Fibroblast of villous mesenchyme (primary cell): ENCODE measurements around the gene TIMP2. TPM values are rescaled to one million over a fixed set of nuclear protein-coding genes. Genes with fewer than 3 reads are reported as not detected.
"Not testable (repeated sequence)": the region's sequence is repeated elsewhere in the genome, so short reads cannot be mapped to it uniquely, and the experiment has no call there.

Source experiments
- DNase-seq: peaks from one replicate; pipeline ENCODE4 v3.0.0-alpha.2; 2010; ENCODE audit warnings: low read depth
- H3K4me3 ChIP-seq: 2 replicates; pipeline ENCODE4 v1.5.1; 2011; ENCODE audit warnings: low read depth, mild to moderate bottlenecking, low read length
- CTCF ChIP-seq: IDR thresholded peaks from 2 replicates; pipeline ENCODE4 v1.5.1; 2012; ENCODE audit warnings: low read depth, mild to moderate bottlenecking, low read length; ENCODE audit not compliant: insufficient read depth
- total RNA-seq: library from RNA; depleted of rRNA; stranded (reverse); fragments of >200 nt; gene quantifications from 2 replicates; pipeline ENCODE4 v1.2.3, GENCODE V29; 2012

The TIMP2 gene
- total RNA-seq, 1 donor, result 189 TPM

GRCh38 chr17:78913115-78913514 is 12.1 kb downstream of the TIMP2 start:
- no peak overlapping the region for H3K4me3 ChIP-seq
- no peak for DNase-seq
- no peak for TF ChIP-seq CTCF

DNA sequence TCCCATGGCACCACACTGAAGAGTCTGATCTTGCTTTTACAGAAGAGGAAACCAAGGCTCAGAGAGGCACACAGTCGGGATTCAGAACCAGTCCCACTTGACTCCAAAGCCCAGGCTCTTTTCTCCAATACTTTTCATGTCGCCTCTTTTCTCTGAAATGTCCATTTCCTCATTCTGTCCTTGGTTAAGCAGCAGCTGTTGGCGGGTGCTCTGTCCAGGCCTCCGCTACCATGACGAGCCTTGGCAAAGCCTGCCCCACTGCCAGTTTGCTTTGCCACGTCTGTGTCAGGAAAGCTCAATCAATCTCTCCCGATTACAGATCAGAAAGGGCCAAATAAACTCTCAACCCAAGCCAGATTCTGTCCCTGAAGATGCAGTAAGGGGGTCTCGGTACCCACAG is 13.1 kb downstream of the TIMP2 start:
- TF ChIP-seq CTCF, result no peak
- no peak for DNase-seq
- no peak overlapping the region for H3K4me3 ChIP-seq

DNA sequence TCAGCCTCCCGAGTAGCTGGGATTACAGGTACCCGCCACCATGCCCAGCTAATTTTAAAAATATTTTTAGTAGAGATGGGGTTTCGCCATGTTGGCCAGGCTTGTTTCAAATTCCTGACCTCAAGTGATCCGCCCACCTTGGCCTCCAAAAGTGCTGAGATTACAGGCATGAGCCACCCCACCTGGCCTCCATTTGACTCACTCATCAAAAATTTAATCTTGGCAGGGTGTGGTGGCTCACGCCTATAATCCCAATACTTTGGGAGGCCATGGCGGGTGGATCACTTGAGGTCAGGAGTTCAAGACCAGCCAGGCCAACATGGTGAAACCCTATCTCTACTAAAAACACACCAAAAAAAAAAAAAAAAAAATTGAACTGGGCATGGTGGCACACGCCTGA is 13.6 kb downstream of the TIMP2 start:
- not testable (repeated sequence) for H3K4me3 ChIP-seq, DNase-seq

- H3K4me3 ChIP-seq, result no peak overlapping the region
- no peak for DNase-seq
- no peak for TF ChIP-seq CTCF
These were observed 14.5 kb downstream of the TIMP2 start for GRCh38 chr17:78910497-78911284.

DNA sequence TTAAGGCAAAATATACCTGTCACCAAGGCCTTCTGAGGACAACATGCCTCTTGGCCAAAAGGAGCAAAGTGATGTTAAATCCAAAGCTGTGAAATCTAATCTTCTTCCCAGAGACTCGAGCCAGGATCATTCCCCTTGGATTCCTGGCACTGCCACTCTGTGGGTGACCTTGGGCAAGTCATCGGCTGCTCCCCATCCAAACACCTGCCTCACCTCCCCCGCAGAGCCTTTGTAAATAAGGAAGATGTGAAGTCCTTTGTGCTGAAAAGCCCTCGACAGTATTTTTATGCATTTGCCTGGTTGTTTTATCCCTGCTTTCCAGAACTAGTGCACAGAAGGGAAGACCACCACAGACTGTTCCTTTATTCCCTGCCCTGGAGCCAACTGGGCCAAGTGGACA is 16.8 kb downstream of the TIMP2 start:
- DNase-seq, result no peak
- H3K4me3 ChIP-seq, result no peak overlapping the region
- TF ChIP-seq CTCF, result no peak

DNA sequence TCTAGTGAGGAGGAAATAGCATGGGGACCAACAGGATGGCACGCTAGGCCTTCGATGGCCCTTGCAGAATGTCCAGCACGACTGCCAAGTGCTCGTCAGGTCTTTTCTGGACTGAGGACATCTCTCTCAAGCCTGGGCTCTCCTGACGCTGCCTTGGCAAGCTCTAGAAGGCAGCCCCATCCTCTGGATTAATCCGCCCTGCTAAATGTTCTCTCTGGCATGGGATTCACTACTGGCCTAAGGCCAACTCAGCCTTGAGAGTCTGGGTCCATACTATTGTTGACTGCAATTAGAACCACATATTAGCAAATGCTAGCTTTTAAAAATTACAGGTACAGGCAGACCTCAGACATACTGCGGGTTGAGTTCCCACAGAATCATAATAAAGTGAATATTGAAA is 19.6 kb downstream of the TIMP2 start:
- TF ChIP-seq CTCF, result no peak
- no peak overlapping the region for H3K4me3 ChIP-seq
- no peak for DNase-seq

DNA sequence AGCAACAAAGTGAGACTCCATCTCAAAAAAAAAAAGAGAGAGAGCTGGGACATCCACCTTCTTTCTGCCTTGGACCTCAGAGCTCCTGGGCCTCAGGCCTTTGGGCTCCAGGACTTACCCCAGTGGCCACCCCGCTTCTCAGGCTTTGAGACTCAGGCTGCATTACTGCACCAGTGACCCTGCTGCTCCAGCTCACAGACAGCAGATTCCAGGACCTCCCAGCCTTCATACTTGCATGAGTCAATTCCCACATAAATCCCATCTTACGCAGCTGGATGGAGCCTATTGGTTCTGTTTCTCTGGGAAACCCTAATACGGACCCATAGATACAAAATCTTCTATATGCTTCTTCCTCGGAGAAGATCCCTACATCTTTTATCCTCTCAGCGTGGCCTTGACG is 20.1 kb downstream of the TIMP2 start:
- DNase-seq, result no peak
- no peak for TF ChIP-seq CTCF
- no peak overlapping the region for H3K4me3 ChIP-seq
